Measurements from ENCODE around the gene NHLRC2. TPM values are rescaled to one million over a fixed set of nuclear protein-coding genes. Genes with fewer than 3 reads are reported as not detected.

The NHLRC2 gene
- total and polyA plus RNA-seq, 4 donors = 4.2 to 49.0 (median 26.9) TPM

DNA sequence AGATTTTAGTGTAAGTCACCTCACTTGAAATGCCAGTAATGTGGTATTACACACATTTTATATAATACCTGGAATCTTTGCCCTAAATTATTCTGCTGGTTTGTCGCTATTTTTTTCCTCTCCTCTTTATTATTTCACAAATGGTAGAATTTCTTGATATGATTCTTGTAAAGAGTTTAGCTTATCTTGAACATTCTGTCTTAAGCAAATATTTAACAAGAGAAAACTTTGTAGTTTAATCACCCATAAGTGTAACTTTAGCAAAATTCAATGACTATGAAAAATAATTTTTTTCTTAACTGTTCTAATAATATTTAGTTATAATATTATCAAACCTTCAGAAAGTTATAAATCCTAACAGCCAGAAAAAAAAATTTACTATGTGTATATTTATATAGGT lies 56.7 kb downstream of the NHLRC2 start:
- Histone ChIP-seq H3K4me1 (ENCODE audit: control insufficient read depth in 5 of 5, insufficient read depth in 5 of 5, low read length in 5 of 5) (peaks cover 0 to 3% (median 0%) of the 10 kb centered on the region in 5 donors), H3K9ac (ENCODE audit: insufficient read depth in 1 of 2, low read length in 2 of 2) (no peak overlapping the region), H3K4me3 (no peak overlapping the region), H3K27ac (ENCODE audit: low read depth in 1 of 2, low read length in 1 of 2) (no peak overlapping the region), H3K27me3 (ENCODE audit: control insufficient read depth in 3 of 3, insufficient read depth in 3 of 3, low read length in 2 of 3) (no peaks in the 10 kb centered on the region), H3K9me3 (ENCODE audit: control insufficient read depth in 4 of 4, insufficient read depth in 3 of 4, low read length in 3 of 4) (no peaks in the 10 kb centered on the region), H3K36me3 (ENCODE audit: control insufficient read depth in 4 of 4, insufficient read depth in 4 of 4, low read length in 4 of 4) (peaks cover 4 to 19% (median 14%) of the 10 kb centered on the region in 4 donors)
- TF ChIP-seq, protein P1, sequence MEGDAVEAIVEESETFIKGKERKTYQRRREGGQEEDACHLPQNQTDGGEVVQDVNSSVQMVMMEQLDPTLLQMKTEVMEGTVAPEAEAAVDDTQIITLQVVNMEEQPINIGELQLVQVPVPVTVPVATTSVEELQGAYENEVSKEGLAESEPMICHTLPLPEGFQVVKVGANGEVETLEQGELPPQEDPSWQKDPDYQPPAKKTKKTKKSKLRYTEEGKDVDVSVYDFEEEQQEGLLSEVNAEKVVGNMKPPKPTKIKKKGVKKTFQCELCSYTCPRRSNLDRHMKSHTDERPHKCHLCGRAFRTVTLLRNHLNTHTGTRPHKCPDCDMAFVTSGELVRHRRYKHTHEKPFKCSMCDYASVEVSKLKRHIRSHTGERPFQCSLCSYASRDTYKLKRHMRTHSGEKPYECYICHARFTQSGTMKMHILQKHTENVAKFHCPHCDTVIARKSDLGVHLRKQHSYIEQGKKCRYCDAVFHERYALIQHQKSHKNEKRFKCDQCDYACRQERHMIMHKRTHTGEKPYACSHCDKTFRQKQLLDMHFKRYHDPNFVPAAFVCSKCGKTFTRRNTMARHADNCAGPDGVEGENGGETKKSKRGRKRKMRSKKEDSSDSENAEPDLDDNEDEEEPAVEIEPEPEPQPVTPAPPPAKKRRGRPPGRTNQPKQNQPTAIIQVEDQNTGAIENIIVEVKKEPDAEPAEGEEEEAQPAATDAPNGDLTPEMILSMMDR (IDR thresholded peaks at IDR 0.05; ENCODE audit: control extremely low read depth, extremely low read depth) = no peak
- no peak for ATAC-seq (ENCODE audit: insufficient read depth, low FRiP score)
- DNase-seq = no peak
- WGBS, 2 donors = 69 to 83% methylated on average over 1 of the region's 1 CpG

- Histone ChIP-seq H3K4me1 (ENCODE audit: control insufficient read depth in 5 of 5, insufficient read depth in 5 of 5, low read length in 5 of 5) (peaks cover 0 to 3% (median 0%) of the 10 kb centered on the region in 5 donors), H3K4me3 (no peak overlapping the region), H3K9ac (ENCODE audit: insufficient read depth in 1 of 2, low read length in 2 of 2) (no peak overlapping the region), H3K9me3 (ENCODE audit: control insufficient read depth in 4 of 4, insufficient read depth in 3 of 4, low read length in 3 of 4) (no peaks in the 10 kb centered on the region), H3K27me3 (ENCODE audit: control insufficient read depth in 3 of 3, insufficient read depth in 3 of 3, low read length in 2 of 3) (no peaks in the 10 kb centered on the region), H3K36me3 (ENCODE audit: control insufficient read depth in 4 of 4, insufficient read depth in 4 of 4, low read length in 4 of 4) (peaks cover 3 to 19% (median 13%) of the 10 kb centered on the region in 4 donors), H3K27ac (ENCODE audit: low read depth in 1 of 2, low read length in 1 of 2) (no peak overlapping the region)
- TF ChIP-seq, protein P1 (IDR thresholded peaks at IDR 0.05; ENCODE audit: control extremely low read depth, extremely low read depth) = no peak
- ATAC-seq (ENCODE audit: insufficient read depth, low FRiP score) = no peak
- 65 to 90% methylated on average over 6 of the region's 6 CpGs for WGBS, 2 donors
- DNase-seq = no peak
These were observed 57.4 kb downstream of the NHLRC2 start for GRCh38 chr10:113911839-113912238.

GRCh38 chr10:113912582-113912981 lies 58.1 kb downstream of the NHLRC2 start:
- peaks cover 0 to 3% (median 0%) of the 10 kb centered on the region in 5 donors for H3K4me1 ChIP-seq (ENCODE audit: control insufficient read depth in 5 of 5, insufficient read depth in 5 of 5, low read length in 5 of 5)
- H3K36me3 ChIP-seq (ENCODE audit: control insufficient read depth in 4 of 4, insufficient read depth in 4 of 4, low read length in 4 of 4) = peaks cover 3 to 19% (median 11%) of the 10 kb centered on the region in 4 donors
- no peak overlapping the region for H3K27ac ChIP-seq (ENCODE audit: low read depth in 1 of 2, low read length in 1 of 2)
- no peaks in the 10 kb centered on the region for H3K27me3 ChIP-seq (ENCODE audit: control insufficient read depth in 3 of 3, insufficient read depth in 3 of 3, low read length in 2 of 3)
- no peak overlapping the region for H3K9ac ChIP-seq (ENCODE audit: insufficient read depth in 1 of 2, low read length in 2 of 2)
- H3K4me3 ChIP-seq = no peak overlapping the region
- H3K9me3 ChIP-seq (ENCODE audit: control insufficient read depth in 4 of 4, insufficient read depth in 3 of 4, low read length in 3 of 4) = no peaks in the 10 kb centered on the region
- ATAC-seq (ENCODE audit: insufficient read depth, low FRiP score) (no peak), DNase-seq (no peak)
- 74 to 87% methylated on average over 7 of the region's 7 CpGs for WGBS, 2 donors
- TF ChIP-seq, protein P1 (IDR thresholded peaks at IDR 0.05; ENCODE audit: control extremely low read depth, extremely low read depth) = no peak

DNA sequence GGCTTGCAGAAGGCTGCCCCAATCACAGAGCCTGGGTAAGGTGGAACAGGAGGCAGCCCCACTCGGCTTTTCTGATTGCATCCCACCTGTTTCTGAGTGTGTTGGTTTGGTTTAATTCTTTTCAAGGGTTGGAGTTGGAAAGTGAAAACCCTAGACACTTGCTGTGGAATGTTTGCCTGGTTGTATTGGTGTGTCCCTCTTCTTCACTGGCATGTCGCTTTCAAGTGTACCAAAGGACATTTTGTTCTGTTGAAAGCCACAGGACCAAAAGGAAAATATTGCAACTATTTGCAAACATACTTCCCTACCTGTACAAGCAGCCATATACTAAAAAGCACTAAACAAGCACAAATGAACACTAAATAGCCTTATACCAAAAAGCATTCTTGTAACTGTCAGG lies 60.5 kb downstream of the NHLRC2 start:
- Histone ChIP-seq H3K4me3 (no peak overlapping the region), H3K27ac (ENCODE audit: low read depth in 1 of 2, low read length in 1 of 2) (peak overlapping the region; percentile 12 to 76), H3K9ac (ENCODE audit: insufficient read depth in 1 of 2, low read length in 2 of 2) (no peak overlapping the region), H3K4me1 (ENCODE audit: control insufficient read depth in 5 of 5, insufficient read depth in 5 of 5, low read length in 5 of 5) (peaks cover 0 to 3% (median 0%) of the 10 kb centered on the region in 5 donors), H3K36me3 (ENCODE audit: control insufficient read depth in 4 of 4, insufficient read depth in 4 of 4, low read length in 4 of 4) (peaks cover 2 to 10% (median 4%) of the 10 kb centered on the region in 4 donors), H3K27me3 (ENCODE audit: control insufficient read depth in 3 of 3, insufficient read depth in 3 of 3, low read length in 2 of 3) (no peaks in the 10 kb centered on the region), H3K9me3 (ENCODE audit: control insufficient read depth in 4 of 4, insufficient read depth in 3 of 4, low read length in 3 of 4) (no peaks in the 10 kb centered on the region)
- TF ChIP-seq, protein P1 (IDR thresholded peaks at IDR 0.05; ENCODE audit: control extremely low read depth, extremely low read depth) = no peak
- 76 to 81% methylated on average over 2 of the region's 2 CpGs for WGBS, 2 donors
- ATAC-seq (ENCODE audit: insufficient read depth, low FRiP score) = peak; percentile 62
- no peak for DNase-seq
